Activated T-helper 1 cell treated with Interleukin-2 at 50 U/mL for 16 hours (primary cell): ENCODE results near the gene COL28A1.
"Not testable (repeated sequence)": the region's sequence is repeated elsewhere in the genome, so short reads cannot be mapped to it uniquely, and the experiment has no call there.

Source experiments
- DNase-seq: peaks from one replicate; pipeline ENCODE4 v3.0.0-alpha.2; 2020; ENCODE audit warnings: low read depth

COL28A1 gene

GRCh38 chr7:7517754-7518153 lies 17.9 kb downstream of the COL28A1 start:
- no peak for DNase-seq

- DNase-seq = no peak
These were observed 19.0 kb downstream of the COL28A1 start for GRCh38 chr7:7516662-7517061.

GRCh38 chr7:7516156-7516555 lies 19.5 kb downstream of the COL28A1 start:
- DNase-seq = no peak

GRCh38 chr7:7512861-7513597 lies 22.6 kb downstream of the COL28A1 start:
- no peak for DNase-seq

GRCh38 chr7:7510794-7511193 lies 24.9 kb downstream of the COL28A1 start:
- DNase-seq = no peak

- no peak for DNase-seq
These were observed 29.8 kb downstream of the COL28A1 start for GRCh38 chr7:7505915-7506314.

- no peak for DNase-seq
These were observed 30.6 kb downstream of the COL28A1 start for GRCh38 chr7:7504910-7505704.

- DNase-seq = no peak
These were observed 35.8 kb downstream of the COL28A1 start for GRCh38 chr7:7499892-7500291.

- DNase-seq = no peak
These were observed 36.8 kb downstream of the COL28A1 start for GRCh38 chr7:7498856-7499255.

- no peak for DNase-seq
These were observed 39.4 kb downstream of the COL28A1 start for GRCh38 chr7:7496311-7496710.

GRCh38 chr7:7495171-7495570 lies 40.5 kb downstream of the COL28A1 start:
- no peak for DNase-seq

GRCh38 chr7:7491044-7491443 lies 44.6 kb downstream of the COL28A1 start:
- DNase-seq = no peak

- no peak for DNase-seq
These were observed 45.7 kb downstream of the COL28A1 start for GRCh38 chr7:7490003-7490402.

- DNase-seq = no peak
These were observed 46.1 kb downstream of the COL28A1 start for GRCh38 chr7:7489546-7489945.

GRCh38 chr7:7486362-7486761 lies 49.3 kb downstream of the COL28A1 start:
- no peak for DNase-seq

- DNase-seq = no peak
These were observed 51.6 kb downstream of the COL28A1 start for GRCh38 chr7:7484072-7484471.

GRCh38 chr7:7481802-7482201 lies 53.9 kb downstream of the COL28A1 start:
- DNase-seq = no peak

- DNase-seq = no peak
These were observed 56.3 kb downstream of the COL28A1 start for GRCh38 chr7:7479275-7479805.

- no peak for DNase-seq
These were observed 57.1 kb downstream of the COL28A1 start for GRCh38 chr7:7478569-7478968.

- not testable (repeated sequence) for DNase-seq
These were observed 58.0 kb downstream of the COL28A1 start for GRCh38 chr7:7477641-7478040.

- no peak for DNase-seq
These were observed 59.3 kb downstream of the COL28A1 start for GRCh38 chr7:7476381-7476780.

- DNase-seq = no peak
These were observed 60.1 kb downstream of the COL28A1 start for GRCh38 chr7:7475601-7476000.

- DNase-seq = no peak
These were observed 61.2 kb downstream of the COL28A1 start for GRCh38 chr7:7474436-7474835.
